ENCODE results near the gene MEIS2. TPM values are rescaled to one million over a fixed set of nuclear protein-coding genes. Genes with fewer than 3 reads are reported as not detected.

MEIS2 gene
- total and polyA plus RNA-seq, 8 donors = 14.1 to 44.5 (median 36.3) TPM

DNA sequence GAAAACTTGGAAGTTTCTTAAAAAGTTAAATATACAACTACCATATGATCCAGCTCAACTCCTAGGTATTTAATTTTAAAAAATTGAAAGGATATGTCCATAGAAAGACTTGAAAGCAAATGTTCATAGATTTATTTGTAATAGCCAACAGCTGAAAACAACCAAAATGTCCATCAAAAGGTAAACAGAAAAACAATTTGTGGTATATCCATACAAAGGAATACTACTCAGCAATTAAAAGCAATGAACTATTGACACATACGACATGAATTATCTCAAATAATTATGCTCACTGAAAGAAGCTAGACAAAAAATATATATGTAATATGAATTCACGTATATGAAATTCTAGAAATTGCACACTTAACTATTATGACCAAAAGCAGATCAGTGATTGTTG, 249.5 kb downstream of the MEIS2 start:
- Histone ChIP-seq H3K36me3 (no peaks in the 10 kb centered on the region), H3K4me3 (no peak overlapping the region), H3K9me3 (no peaks in the 10 kb centered on the region), H3K4me1 (no peaks in the 10 kb centered on the region), H3K27ac (no peak overlapping the region), H3K27me3 (no peaks in the 10 kb centered on the region)
- TF ChIP-seq, protein P1, sequence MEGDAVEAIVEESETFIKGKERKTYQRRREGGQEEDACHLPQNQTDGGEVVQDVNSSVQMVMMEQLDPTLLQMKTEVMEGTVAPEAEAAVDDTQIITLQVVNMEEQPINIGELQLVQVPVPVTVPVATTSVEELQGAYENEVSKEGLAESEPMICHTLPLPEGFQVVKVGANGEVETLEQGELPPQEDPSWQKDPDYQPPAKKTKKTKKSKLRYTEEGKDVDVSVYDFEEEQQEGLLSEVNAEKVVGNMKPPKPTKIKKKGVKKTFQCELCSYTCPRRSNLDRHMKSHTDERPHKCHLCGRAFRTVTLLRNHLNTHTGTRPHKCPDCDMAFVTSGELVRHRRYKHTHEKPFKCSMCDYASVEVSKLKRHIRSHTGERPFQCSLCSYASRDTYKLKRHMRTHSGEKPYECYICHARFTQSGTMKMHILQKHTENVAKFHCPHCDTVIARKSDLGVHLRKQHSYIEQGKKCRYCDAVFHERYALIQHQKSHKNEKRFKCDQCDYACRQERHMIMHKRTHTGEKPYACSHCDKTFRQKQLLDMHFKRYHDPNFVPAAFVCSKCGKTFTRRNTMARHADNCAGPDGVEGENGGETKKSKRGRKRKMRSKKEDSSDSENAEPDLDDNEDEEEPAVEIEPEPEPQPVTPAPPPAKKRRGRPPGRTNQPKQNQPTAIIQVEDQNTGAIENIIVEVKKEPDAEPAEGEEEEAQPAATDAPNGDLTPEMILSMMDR (IDR thresholded peaks at IDR 0.05) = no peak
- intact Hi-C loops (cut with DNase I) = no loop called here
- no peak for DNase-seq
- ATAC-seq = no peak

DNA sequence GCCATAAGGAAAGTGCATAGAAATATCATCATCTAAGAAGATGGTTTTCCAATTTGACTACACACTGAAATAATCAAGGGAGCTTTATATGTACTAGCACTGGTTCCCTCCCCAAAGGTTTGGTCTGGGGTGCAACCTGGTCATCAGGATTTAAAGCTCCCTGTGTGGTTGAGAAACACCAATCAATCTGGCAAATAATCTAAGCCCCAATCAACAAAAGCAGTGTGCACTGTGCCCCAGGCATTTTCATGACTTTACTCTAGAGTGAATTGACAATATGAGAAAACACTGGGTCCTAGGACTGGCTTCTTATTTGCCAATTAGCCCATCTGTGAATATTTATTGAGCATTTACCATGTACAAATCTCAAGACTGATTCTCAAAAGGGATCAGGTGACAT, 255.1 kb downstream of the MEIS2 start:
- Histone ChIP-seq H3K36me3 (no peaks in the 10 kb centered on the region), H3K9me3 (peaks cover 0 to under 1% of the 10 kb centered on the region in 2 donors), H3K4me1 (no peaks in the 10 kb centered on the region), H3K27me3 (peaks cover 0 to 4% of the 10 kb centered on the region in 2 donors), H3K4me3 (no peak overlapping the region), H3K27ac (no peak overlapping the region)
- DNase-seq (no peak), ATAC-seq (no peak)
- intact Hi-C loops (cut with DNase I) = no loop called here
- TF ChIP-seq, protein P1 (IDR thresholded peaks at IDR 0.05) = no peak

DNA sequence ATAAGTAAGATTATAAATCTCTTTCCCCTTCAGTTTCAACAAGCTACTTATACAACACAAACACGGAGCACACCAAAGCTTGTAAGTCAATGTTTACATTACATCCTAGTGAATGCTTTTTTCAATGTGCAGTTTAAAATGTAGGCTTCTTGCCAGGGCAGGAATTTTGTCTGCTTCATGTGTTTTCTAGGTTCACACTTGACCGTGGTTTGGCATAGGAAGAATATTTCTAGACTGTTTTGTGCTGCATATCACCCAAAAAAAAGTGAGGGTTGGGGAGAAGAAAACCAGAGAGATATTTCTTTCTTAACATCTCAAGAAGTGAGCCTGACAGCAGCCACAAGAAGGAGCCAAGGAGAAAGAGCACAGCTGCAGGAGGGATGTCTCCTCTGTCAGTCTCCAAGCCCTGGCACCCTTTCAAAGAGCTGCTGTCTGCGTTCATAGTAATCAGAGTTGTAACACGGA, 255.8 kb downstream of the MEIS2 start:
- no peak overlapping the region for H3K27ac ChIP-seq
- intact Hi-C loops (cut with DNase I) = no loop called here
- no peaks in the 10 kb centered on the region for H3K4me1 ChIP-seq
- H3K4me3 ChIP-seq = no peak overlapping the region
- DNase-seq (peak in 2 of 4 donors; percentile 14 to 45), ATAC-seq (no peak)
- H3K9me3 ChIP-seq = peaks cover 0 to 3% of the 10 kb centered on the region in 2 donors
- H3K36me3 ChIP-seq = no peaks in the 10 kb centered on the region
- peaks cover 0 to 4% of the 10 kb centered on the region in 2 donors for H3K27me3 ChIP-seq
- TF ChIP-seq, protein P1 (IDR thresholded peaks at IDR 0.05) = no peak

DNA sequence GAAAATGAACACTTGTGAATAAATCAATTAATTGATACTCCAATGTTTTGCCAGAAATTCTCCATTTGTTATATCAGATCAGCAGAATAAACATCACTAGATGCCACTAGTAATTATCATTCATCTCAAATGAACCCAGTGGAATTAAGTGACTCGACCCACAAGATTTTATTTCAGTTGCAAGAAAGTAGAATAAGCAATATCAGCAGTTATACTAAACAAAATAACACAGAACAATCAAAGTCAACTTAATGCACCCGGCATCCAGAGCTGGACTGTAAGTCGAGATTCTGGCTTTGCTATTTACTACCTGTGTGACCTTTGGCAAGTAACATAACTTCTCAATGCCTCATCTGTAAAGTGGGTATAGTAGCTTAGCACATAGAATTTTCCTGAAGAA, 256.5 kb downstream of the MEIS2 start:
- TF ChIP-seq, protein P1 (IDR thresholded peaks at IDR 0.05) = no peak
- intact Hi-C loops (cut with DNase I) = no loop called here
- DNase-seq = no peak
- Histone ChIP-seq H3K27ac (no peak overlapping the region), H3K36me3 (no peaks in the 10 kb centered on the region), H3K9me3 (peaks cover 0 to 3% of the 10 kb centered on the region in 2 donors), H3K4me1 (no peaks in the 10 kb centered on the region), H3K27me3 (peaks cover 0 to 4% of the 10 kb centered on the region in 2 donors), H3K4me3 (no peak overlapping the region)
- ATAC-seq = no peak

DNA sequence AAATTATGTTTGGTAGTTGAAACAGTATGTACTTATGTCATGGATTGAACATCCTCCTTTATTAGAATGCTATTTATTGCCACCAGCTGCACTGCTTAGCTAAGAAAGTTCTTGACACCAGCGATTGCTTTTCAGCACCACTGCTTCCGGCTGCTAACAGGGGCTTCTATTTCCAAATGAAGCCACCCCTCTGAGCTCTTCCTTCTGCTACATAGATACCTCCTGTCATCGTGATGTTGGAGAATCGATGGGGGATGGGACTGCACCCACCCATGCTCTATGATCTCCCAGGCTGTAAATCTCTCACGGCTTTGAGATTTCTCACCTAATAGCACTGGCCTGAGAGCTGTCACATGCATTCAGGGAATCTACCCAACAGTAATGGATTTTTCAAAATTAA, 259.2 kb downstream of the MEIS2 start:
- DNase-seq = no peak
- H3K9me3 ChIP-seq = peaks cover 0 to 3% of the 10 kb centered on the region in 2 donors

More for the DNA sequence above, 259.2 kb downstream of the MEIS2 start:
- Histone ChIP-seq H3K4me3 (no peak overlapping the region), H3K27me3 (peaks cover 0 to 4% of the 10 kb centered on the region in 2 donors), H3K27ac (no peak overlapping the region), H3K4me1 (no peaks in the 10 kb centered on the region), H3K36me3 (no peaks in the 10 kb centered on the region)
- TF ChIP-seq, protein P1 (IDR thresholded peaks at IDR 0.05) = no peak
- intact Hi-C loops (cut with DNase I) = no loop called here
- no peak for ATAC-seq

Small RNA genes within 50 kb of the gene (microRNA-seq; reads per million reads assigned to microRNA genes)
- 0 reads per million in 2 donors for gene MIR8063
